HepG2 (cell line): Measurements from ENCODE around the gene OTC. TPM values are rescaled to one million over a fixed set of nuclear protein-coding genes. Genes with fewer than 3 reads are reported as not detected.
A peak's percentile ranks its signal among the peaks of the same experiment; 100 is the strongest.

Experiments
- ATAC-seq: fragments of 200-7000 bp; cut with Tn5 transposase; 3 replicates; pipeline ENCODE4 v1.9.1; 2020; ENCODE audit warnings: mild to moderate bottlenecking, moderate library complexity
- BruUV-seq: library from RNA; stranded (reverse); fragments of 400-500 nt; replicated peaks from 2 replicates; lab custom pipeline; 2021; lab: Mats Ljungman, UMichigan
- CTCF ChIA-PET: fragments of 300-600 bp; formaldehyde crosslinking; extraction: SDS; loops from one replicate; lab custom pipeline; 2021; ENCODE audit warnings: low total read pairs, inconsistent platforms, low intra/inter-chr PET ratio; lab: Yijun Ruan, JAX
- POLR2A ChIA-PET: fragments of 350-600 bp; sonication (Branson Sonifier 250); formaldehyde crosslinking; loops from one replicate; lab custom pipeline; 2020; ENCODE audit warnings: antibody characterized with exemption, inconsistent platforms; lab: Yijun Ruan, JAX
- DNase-seq: peaks from one replicate; pipeline ENCODE4 v3.0.0-alpha.2; 2015; ENCODE audit warnings: low spot score
- FAIRE-seq: peaks from 3 replicates; lab custom pipeline; 2011; peaks lifted over from hg19 to GRCh38; lab: Jason Lieb, UNC
- H2AFZ ChIP-seq: one replicate; pipeline ENCODE4 v1.6.1; 2011; ENCODE audit warnings: low read length, inconsistent platforms
- H3K27ac ChIP-seq: fragments of 300-600 bp; 3 replicates; pipeline ENCODE4 v1.8.0; 2011; ENCODE audit warnings: mixed run types, mild to moderate bottlenecking, mixed read lengths, low read length, inconsistent platforms; ENCODE audit not compliant: insufficient read depth; ENCODE audit errors: extremely low read length
- H3K27me3 ChIP-seq, 2 experiments: fragments of 200-600 bp in 1 of 2; 2 replicates in 1 of 2; 3 replicates in 1 of 2; pipeline versions ENCODE4 v1.6.0 to v1.8.0; 2011; ENCODE audit warnings: low read length in 2 of 2, mild to moderate bottlenecking in 2 of 2, moderate library complexity in 2 of 2, inconsistent platforms in 1 of 2; ENCODE audit not compliant: insufficient read depth in 2 of 2, control insufficient read depth in 1 of 2
- H3K36me3 ChIP-seq, 2 experiments: fragments of 200-600 bp in 1 of 2; replicated peaks in 1 of 2; 2 replicates in 1 of 2; 3 replicates in 1 of 2; pipeline versions ENCODE4 v1.5.1 to v1.8.0; 2011; ENCODE audit warnings: low read length in 2 of 2, inconsistent platforms in 1 of 2; ENCODE audit not compliant: insufficient read depth in 2 of 2, control insufficient read depth in 1 of 2
- H3K4me1 ChIP-seq: 2 replicates; pipeline ENCODE4 v1.5.1; 2012; ENCODE audit warnings: low read length, inconsistent platforms; ENCODE audit not compliant: insufficient read depth
- H3K4me2 ChIP-seq: 2 replicates; pipeline ENCODE4 v1.6.0; 2011; ENCODE audit warnings: low read depth, low read length, inconsistent platforms
- H3K4me3 ChIP-seq, 3 experiments: fragments of 200-600 bp in 1 of 3; sonication (generic), shearing (Covaris generic) in 1 of 3; replicated peaks in 1 of 3; 2 replicates each; pipeline ENCODE4 v1.5.1; 2011 to 2016; ENCODE audit warnings: low read length in 3 of 3, inconsistent platforms in 2 of 3, low read depth in 2 of 3, mild to moderate bottlenecking in 2 of 3, control low read depth in 1 of 3, mixed read lengths in 1 of 3; ENCODE audit not compliant: insufficient read depth in 1 of 3
- H3K79me2 ChIP-seq: one replicate; pipeline ENCODE4 v1.6.1; 2011; ENCODE audit warnings: low read length, inconsistent platforms; ENCODE audit not compliant: insufficient read depth
- H3K9ac ChIP-seq: 2 replicates; pipeline ENCODE4 v1.6.0; 2011; ENCODE audit warnings: mild to moderate bottlenecking, low read depth, low read length, inconsistent platforms; ENCODE audit not compliant: insufficient read depth
- H3K9me3 ChIP-seq: 2 replicates; pipeline ENCODE4 v1.5.1; 2012; ENCODE audit warnings: mild to moderate bottlenecking, low read length
- H4K20me1 ChIP-seq: 2 replicates; pipeline ENCODE4 v1.6.0; 2011; ENCODE audit warnings: inconsistent platforms, mild to moderate bottlenecking, low read length, moderate library complexity; ENCODE audit not compliant: insufficient read depth
- DNMT3B ChIP-seq: conservative IDR thresholded peaks from 2 replicates; pipeline ENCODE4 v1.6.1; 2016; ENCODE audit warnings: missing biosample characterization, control low read depth
- NR0B2 ChIP-seq: sonication (generic); formaldehyde crosslinking; IDR thresholded peaks from 2 replicates; pipeline ENCODE4 v1.4.0; 2020; ENCODE audit warnings: mild to moderate bottlenecking, missing genetic modification reagents
- PRMT3 ChIP-seq: sonication (generic); formaldehyde crosslinking; IDR thresholded peaks from 2 replicates; pipeline ENCODE4 v1.8.1; 2022; ENCODE audit warnings: low read depth, mild to moderate bottlenecking, moderate library complexity, missing genetic modification reagents, borderline replicate concordance
- SNAPC5 ChIP-seq: sonication (generic); formaldehyde crosslinking; IDR thresholded peaks from 2 replicates; pipeline ENCODE4 v1.8.1; 2023; ENCODE audit warnings: mild to moderate bottlenecking, missing genetic modification reagents, borderline replicate concordance
- SNRNP70 ChIP-seq: fragments of 200-400 bp; formaldehyde crosslinking; IDR thresholded peaks from 2 replicates; pipeline ENCODE4 v1.6.1; 2017; ENCODE audit warnings: mild to moderate bottlenecking, low read depth, low read length, moderate library complexity
- SPEN ChIP-seq: sonication (generic); formaldehyde crosslinking; IDR thresholded peaks from 2 replicates; pipeline ENCODE4 v1.5.1; 2020; ENCODE audit warnings: low read depth, mild to moderate bottlenecking, missing genetic modification reagents
- ZNF704 ChIP-seq: sonication (generic); formaldehyde crosslinking; IDR thresholded peaks from 2 replicates; pipeline ENCODE4 v1.8.1; 2023; ENCODE audit warnings: mild to moderate bottlenecking, inconsistent platforms, moderate library complexity, missing genetic modification reagents, borderline replicate concordance
- ZNF780A ChIP-seq: sonication (generic); formaldehyde crosslinking; IDR thresholded peaks from 2 replicates; pipeline ENCODE4 v1.8.0; 2022; ENCODE audit warnings: mild to moderate bottlenecking, missing genetic modification reagents, moderate library complexity
- WGBS: methylation state at CpG from one replicate; pipeline ENCODE4 v1.1.6; 2017; ENCODE audit warnings: low lambda C conversion rate; 5-methylcytosine and 5-hydroxymethylcytosine counted together
- in situ Hi-C: cut with HindIII; loops from 2 replicates; pipeline ENCODE4 v1.10.0; 2017; ENCODE audit warnings: low pct_unique_long_range_greater_than_20kb; ENCODE audit not compliant: extremely low pct_ligation_motif_present
- intact Hi-C: fragments of 100-400 bp; cut with micrococcal nuclease; formaldehyde crosslinking; loops from one replicate; pipeline ENCODE4 v1.10.0; 2022; ENCODE audit not compliant: unreplicated experiment
- polyA plus RNA-seq, 8 experiments: library from polyadenylated mRNA; depleted of rRNA in 3 of 8; stranded (reverse) in 7 of 8; unstranded in 1 of 8; fragments of >200 nt; fragmentation: Illumina TruSeq in 4 of 8; extraction: Trizol in 4 of 8; gene quantifications; 2 replicates each; pipeline versions ENCODE4 v1.2.1 to v1.2.3, GENCODE V29; 2011 to 2016; ENCODE audit warnings: low read depth in 4 of 8, missing spikeins in 1 of 8, mixed read lengths in 1 of 8; ENCODE audit not compliant: insufficient read depth in 1 of 8
- total RNA-seq, 5 experiments: library from RNA; depleted of rRNA; stranded (reverse); fragments of >200 nt; fragmentation: Illumina TruSeq; extraction: Trizol; gene quantifications; 2 replicates each; pipeline ENCODE4 v1.2.3, GENCODE V29; 2016; ENCODE audit warnings: low read depth in 1 of 5
- TF ChIP-seq, protein P1 (sequence below): sonication (generic); formaldehyde crosslinking; IDR thresholded peaks from 2 replicates; pipeline ENCODE4 v1.4.0; 2020; ENCODE audit warnings: missing genetic modification reagents

The OTC gene
- total and polyA plus RNA-seq, 2 of the 13 experiments (the other 11 are each of a cell fraction or from before 2014, with no cell fraction given), result 0.04 to 1.8 TPM

DNA sequence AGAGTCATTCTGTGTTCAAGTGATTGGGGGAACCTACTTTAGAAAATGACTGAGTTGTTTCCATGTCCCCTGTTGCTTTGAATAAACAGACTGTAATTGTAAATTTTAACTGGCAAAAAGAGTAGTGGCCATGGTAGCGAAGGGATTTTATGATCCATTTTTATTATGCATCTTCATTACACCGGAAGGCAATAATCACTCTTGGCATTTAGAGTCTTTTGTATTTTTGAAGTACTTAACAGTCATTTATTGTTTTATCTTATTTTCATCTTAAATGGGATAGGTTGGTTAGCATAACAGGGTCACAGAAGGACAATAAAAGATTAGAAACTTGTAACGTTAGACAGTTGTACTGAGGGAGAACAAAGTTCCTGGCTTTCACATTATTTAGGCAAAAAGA is 11.0 kb upstream of the OTC start:
- Histone ChIP-seq H2AFZ (no peak overlapping the region), H3K27ac (peak overlapping the region; percentile 92), H3K4me1 (peaks cover 84% of the 10 kb centered on the region), H3K27me3 (no peaks in the 10 kb centered on the region), H3K9me3 (no peaks in the 10 kb centered on the region), H3K4me2 (no peak overlapping the region), H4K20me1 (no peaks in the 10 kb centered on the region), H3K79me2 (no peaks in the 10 kb centered on the region), H3K4me3 (no peak overlapping the region), H3K9ac (no peak overlapping the region), H3K36me3 (no peaks in the 10 kb centered on the region)
- no peak for ATAC-seq
- CTCF ChIA-PET, result no interaction called here
- WGBS, result 73% methylated on average over 3 of the region's 3 CpGs
- no peak for DNase-seq
- FAIRE-seq, result no peak
- POLR2A ChIA-PET, result no interaction called here
- intact Hi-C loops, result no loop called here
- BruUV-seq, result no TSS peak
- TF ChIP-seq, protein P1, sequence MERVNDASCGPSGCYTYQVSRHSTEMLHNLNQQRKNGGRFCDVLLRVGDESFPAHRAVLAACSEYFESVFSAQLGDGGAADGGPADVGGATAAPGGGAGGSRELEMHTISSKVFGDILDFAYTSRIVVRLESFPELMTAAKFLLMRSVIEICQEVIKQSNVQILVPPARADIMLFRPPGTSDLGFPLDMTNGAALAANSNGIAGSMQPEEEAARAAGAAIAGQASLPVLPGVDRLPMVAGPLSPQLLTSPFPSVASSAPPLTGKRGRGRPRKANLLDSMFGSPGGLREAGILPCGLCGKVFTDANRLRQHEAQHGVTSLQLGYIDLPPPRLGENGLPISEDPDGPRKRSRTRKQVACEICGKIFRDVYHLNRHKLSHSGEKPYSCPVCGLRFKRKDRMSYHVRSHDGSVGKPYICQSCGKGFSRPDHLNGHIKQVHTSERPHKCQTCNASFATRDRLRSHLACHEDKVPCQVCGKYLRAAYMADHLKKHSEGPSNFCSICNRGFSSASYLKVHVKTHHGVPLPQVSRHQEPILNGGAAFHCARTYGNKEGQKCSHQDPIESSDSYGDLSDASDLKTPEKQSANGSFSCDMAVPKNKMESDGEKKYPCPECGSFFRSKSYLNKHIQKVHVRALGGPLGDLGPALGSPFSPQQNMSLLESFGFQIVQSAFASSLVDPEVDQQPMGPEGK (CRISPR knock-in tag), result no peak
- TF ChIP-seq ZNF780A, result no peak
- no peak for TF ChIP-seq SNRNP70
- no peak for TF ChIP-seq ZNF704 (CRISPR knock-in tag)
- TF ChIP-seq DNMT3B, result no peak
- no peak for TF ChIP-seq SNAPC5 (CRISPR knock-in tag)
- no peak for TF ChIP-seq NR0B2 (CRISPR knock-in tag)
- no peak for TF ChIP-seq SPEN (CRISPR knock-in tag)
- no peak for TF ChIP-seq PRMT3 (CRISPR knock-in tag)
- in situ Hi-C loops, result no loop called here
